Ishikawa (cell line): ENCODE measurements around the gene FCN2.

ENCODE experiments used
- CEBPB ChIP-seq: IDR thresholded peaks from 2 replicates; pipeline ENCODE4 v1.6.1; 2012
- EGR1 ChIP-seq: IDR thresholded peaks from 2 replicates; pipeline ENCODE4 v1.6.1; 2012
- EP300 ChIP-seq: IDR thresholded peaks from 2 replicates; pipeline ENCODE4 v1.6.1; 2012; ENCODE audit warnings: borderline replicate concordance
- MAX ChIP-seq: IDR thresholded peaks from 2 replicates; pipeline ENCODE4 v1.6.1; 2012
- RAD21 ChIP-seq: IDR thresholded peaks from 2 replicates; pipeline ENCODE4 v1.6.1; 2012; ENCODE audit warnings: low read depth
- REST ChIP-seq: IDR thresholded peaks from 2 replicates; pipeline ENCODE4 v1.6.1; 2012; ENCODE audit warnings: low read depth, mild to moderate bottlenecking
- TEAD4 ChIP-seq: IDR thresholded peaks from 2 replicates; pipeline ENCODE4 v1.6.1; 2012
- USF1 ChIP-seq: IDR thresholded peaks from 2 replicates; pipeline ENCODE4 v1.6.1; 2012
- YY1 ChIP-seq: IDR thresholded peaks from 2 replicates; pipeline ENCODE4 v1.6.1; 2012; ENCODE audit warnings: low read depth

GRCh38 chr9:134855231-134855899 is 25.2 kb upstream of the FCN2 start:
- TF ChIP-seq MAX = no peak
- no peak for TF ChIP-seq YY1
- no peak for TF ChIP-seq RAD21
- TF ChIP-seq EGR1 = no peak
- TF ChIP-seq EP300 = no peak
- TF ChIP-seq CEBPB = no peak
- no peak for TF ChIP-seq TEAD4
- TF ChIP-seq REST = no peak
- no peak for TF ChIP-seq USF1
